RKO (cell line): ENCODE results near the gene ZFP36L1.

Experiments
- DNase-seq: peaks from one replicate; pipeline ENCODE4 v3.0.0-alpha.2; 2016; ENCODE audit warnings: low spot score

ZFP36L1 gene

DNA sequence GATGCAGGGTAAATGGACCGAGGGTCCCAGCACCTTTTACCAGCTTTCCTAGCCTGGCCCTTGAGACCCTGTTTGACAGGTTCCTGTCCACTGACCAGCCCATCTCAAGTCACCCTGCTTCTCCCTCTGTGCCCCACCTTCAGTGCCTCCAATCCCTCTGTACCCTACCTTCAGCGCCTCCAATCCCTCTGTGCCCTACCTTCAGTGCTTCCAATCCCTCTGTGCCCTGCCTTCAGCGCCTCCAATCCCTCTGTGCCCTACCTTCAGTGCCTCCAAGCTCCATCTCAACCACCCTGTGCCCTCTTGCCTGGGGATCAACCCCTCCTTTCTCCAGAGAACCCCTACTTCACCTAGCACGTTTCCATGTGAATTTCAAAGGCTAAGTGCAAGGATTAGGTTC lies 54.3 kb downstream of the ZFP36L1 start:
- DNase-seq: no peak
